HG03575 (cell line): ENCODE data around the gene ABHD8.

Source experiments
- ATAC-seq: cut with Tn5 transposase; IDR thresholded peaks from one replicate; pipeline ENCODE4 v1.9.1; 2021; ENCODE audit not compliant: unreplicated experiment, insufficient number of reproducible peaks, low FRiP score; ENCODE audit errors: extremely low read depth

The ABHD8 gene

GRCh38 chr19:17323964-17324332 is 20.7 kb upstream of the ABHD8 start:
- ATAC-seq, result no peak

- no peak for ATAC-seq
These were observed 20.2 kb upstream of the ABHD8 start for GRCh38 chr19:17323300-17323963.

GRCh38 chr19:17322854-17323253 is 19.6 kb upstream of the ABHD8 start:
- no peak for ATAC-seq

- ATAC-seq, result no peak
These were observed 18.6 kb upstream of the ABHD8 start for GRCh38 chr19:17321655-17322489.

GRCh38 chr19:17320435-17320834 is 17.2 kb upstream of the ABHD8 start:
- ATAC-seq, result no peak

GRCh38 chr19:17319473-17320238 is 16.4 kb upstream of the ABHD8 start:
- no peak for ATAC-seq

DNA sequence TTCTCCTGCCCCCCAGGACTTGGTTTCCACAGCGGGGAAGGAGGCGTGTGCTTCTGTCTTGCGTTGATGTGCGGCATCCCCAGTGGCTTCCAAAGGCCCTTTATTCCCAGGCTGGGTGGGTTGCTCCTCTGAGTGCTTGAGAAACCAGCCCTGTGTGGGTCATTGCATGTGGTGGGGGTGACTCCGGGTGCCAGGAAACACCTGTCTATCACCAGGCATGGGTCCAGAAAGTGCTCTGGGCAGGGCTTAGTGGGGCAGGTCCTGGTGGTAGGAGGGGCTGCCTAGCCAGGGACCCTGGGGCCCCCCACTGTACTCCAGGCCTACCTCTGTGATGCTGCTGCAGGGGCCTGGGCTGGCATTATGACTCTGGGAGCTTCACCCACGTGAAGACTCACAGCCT is 15.7 kb upstream of the ABHD8 start:
- ATAC-seq, result no peak

DNA sequence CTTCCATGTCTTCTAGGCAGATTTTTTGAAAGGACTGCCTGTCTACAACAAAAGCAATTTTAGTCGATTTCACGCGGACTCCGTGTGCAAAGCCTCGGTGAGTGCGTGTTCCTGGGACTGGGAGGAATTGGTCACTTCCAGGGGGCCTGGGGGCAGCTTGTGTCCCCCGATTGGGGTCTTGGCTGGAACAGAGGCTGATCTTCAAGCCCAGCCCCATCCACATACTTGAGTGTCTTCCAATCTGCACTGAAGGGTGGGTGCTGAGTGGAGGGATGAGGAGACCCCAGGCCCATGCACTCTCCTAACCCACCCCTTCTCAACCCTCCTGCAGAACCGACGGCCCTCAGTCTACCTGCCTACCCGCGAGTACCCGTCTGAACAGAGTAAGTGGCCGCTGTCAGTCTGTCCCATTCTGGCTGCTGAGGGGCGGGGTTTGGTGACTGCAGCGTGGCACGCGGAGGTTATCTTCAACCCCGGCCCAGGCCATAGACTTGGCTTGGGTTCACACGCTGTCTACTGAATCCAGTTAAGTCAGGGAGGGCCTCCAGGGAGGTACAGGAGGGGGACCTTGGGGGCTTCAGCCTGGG is 10.9 kb upstream of the ABHD8 start:
- ATAC-seq, result no peak

DNA sequence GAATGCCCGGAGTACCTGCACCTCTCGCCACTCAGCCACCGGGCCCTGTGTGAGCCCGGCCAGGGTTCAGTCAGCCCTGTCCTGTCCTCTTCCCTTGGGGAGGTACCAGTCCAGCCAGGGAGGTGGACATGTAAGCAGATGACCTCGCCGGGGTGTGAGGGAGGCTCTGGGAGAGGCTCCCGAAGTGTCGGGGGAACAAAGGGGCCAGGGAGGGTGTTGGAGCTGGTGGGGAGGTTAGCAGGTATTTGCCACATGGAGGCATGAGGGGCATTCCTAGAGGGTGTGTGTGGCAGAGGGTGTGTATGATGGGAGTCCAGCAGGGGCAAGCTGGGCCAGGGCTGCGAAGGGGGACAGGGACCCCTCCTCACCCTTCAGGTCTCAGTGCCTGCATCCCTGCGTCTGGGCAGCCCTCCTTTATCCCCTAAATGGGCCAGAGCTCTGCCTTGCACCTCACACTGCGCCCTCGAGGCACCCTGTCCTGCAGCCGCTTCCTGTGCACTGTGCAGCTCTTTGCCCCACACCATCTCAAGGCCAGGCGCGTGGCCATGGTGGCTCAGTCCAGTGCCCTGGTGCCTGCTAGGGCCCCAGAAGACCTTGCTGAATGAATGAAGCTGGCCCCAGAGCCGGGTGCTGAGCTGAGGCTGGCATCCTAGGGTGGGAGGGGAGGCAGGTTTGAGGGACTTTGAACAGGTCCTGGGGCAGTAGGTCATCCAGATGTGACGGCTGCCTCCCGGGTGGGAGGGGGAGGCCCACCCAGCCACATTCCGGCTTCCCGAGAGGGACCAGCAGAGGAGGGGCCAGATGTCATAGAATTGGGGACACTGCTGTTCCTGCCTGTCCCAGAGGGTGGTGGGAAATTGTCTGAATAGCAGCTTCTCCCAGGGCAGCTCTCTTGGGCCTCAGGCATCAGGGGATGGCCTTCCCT is 9.2 kb upstream of the ABHD8 start:
- no peak for ATAC-seq

DNA sequence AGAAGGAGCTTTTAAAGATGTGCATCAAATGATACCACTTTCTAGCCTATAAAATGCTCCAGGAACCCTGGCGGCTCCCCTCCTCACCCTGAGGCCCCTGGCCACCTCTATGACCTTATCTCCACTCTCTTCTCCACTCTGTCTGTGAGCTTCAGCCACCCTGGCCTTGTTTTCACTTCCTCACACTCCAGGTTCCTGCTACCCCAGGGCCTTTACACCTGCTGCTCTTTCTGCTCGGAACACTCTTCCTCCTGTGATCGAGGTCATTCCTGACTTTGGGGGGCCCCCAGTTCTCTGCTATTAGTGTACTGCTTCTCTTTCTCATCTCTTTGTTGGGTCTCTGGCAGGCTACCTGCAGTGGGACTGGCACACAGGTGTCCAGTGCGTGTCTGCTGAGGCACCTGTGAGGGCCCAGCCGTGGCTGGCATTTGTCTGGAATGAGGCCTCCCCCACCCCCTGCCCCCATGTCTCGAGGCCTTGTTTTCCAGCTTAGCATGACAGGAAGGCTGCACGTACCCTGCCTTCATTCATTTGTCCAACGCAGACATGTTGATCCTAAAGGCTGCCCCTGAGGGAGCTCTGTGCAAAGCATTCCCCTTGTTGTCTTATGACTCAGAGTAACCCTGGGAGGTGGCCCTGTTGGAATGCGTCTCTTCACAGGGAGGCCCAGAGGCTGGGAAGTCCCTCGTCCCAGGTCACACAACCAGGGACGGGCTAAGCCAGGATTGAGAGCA is 8.4 kb upstream of the ABHD8 start:
- ATAC-seq, result no peak

DNA sequence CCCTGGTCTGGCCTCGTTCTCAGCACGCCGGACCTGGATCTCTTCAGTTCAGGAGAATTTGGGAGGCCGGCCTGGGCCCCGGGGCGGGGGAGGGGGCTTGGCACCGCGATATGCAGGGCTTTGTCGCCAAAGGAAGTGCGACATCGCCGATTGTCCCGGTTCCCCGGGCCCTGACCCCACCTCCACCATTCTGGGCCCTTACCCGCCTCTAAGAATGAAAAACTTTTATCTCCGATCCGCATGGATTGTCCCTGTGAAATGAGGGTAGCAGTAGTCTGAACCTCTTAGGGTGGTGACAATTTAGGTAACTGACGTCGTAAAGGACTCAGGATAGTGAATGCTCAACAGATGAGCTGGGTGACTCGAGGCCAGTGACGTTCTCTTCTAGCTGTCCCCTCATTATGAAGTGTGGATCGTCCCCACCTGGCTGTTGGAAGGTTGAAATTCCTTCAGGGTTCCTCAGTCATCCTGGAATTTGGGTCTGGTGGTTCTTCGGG is 6.8 kb upstream of the ABHD8 start:
- no peak for ATAC-seq

DNA sequence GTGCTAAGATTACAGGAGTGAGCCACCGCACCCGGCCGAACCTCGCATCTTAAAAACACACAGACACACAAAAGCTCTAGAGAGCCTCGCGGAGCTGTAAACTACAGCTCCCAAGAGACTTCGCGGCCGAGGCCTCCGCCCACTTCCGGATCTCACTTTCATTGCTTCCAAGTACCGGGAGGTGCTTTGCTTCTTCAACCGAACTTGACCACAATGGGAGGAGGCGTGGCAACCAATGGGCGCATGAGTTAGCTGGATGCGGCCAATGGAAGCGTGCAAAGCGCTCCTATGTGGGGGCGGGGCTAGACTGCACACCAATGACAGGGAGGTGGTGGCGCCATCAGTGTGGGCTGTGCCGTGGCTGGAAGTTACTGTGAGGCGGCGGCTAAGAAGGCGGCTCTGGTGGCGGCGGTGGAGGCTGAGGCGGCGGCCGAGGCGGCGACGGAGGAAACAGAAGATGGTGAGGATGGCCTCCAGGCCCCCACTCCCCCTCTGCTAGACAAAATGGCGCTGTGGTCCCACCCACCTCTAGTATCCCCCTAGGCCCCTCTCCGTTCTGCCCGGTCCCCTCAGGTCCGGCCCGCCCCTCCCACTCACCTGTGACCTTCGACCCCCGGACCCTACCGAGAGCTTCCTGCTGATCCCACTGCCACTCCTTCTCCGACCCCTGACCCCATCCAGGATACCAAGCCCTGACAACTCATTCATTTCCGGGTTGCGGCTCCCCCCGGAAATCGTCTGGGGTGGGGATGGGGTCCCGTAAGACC is 6.2 kb upstream of the ABHD8 start, which contains the start of gene DDA1:
Gene DDA1, plus strand, starts transcription at position 366 of the 767 bp plus-strand sequence. Its CDS starts 92 bp downstream, at position 458.
- no peak for ATAC-seq

DNA sequence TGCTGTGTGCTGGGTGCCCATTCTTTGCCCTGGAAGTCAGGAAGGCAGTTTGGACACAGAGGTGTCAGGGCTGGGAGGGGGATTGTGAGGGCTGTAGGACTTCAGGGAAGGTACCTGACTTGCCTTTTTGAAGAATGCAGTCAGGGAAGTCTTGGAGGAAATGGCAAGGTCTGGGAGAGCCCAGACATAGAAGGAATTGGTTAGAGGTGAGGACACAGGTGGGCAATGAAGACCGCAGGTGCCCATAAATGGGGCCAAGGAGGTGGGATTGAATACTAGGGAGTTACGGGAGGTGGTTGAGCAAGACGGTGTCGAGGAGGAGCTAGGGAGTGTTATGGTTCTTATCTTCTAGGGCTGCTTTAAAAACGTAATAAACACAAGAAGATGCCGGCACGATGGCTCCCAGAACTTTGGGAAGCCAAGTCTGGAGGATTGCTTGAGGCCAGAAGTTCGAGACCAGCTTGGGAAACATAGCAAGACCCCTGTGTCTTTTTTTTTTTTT is 4.7 kb upstream of the ABHD8 start:
- no peak for ATAC-seq

- no peak for ATAC-seq
These were observed 3.1 kb upstream of the ABHD8 start for GRCh38 chr19:17306285-17306714.

- ATAC-seq, result peak; percentile 34
These were observed 2.5 kb upstream of the ABHD8 start, which contains the start of gene MRPL34 for GRCh38 chr19:17305517-17306284. MRPL34 (plus strand) TSS chr19:17305872; CDS start chr19:17305893, 21 bp downstream.

DNA sequence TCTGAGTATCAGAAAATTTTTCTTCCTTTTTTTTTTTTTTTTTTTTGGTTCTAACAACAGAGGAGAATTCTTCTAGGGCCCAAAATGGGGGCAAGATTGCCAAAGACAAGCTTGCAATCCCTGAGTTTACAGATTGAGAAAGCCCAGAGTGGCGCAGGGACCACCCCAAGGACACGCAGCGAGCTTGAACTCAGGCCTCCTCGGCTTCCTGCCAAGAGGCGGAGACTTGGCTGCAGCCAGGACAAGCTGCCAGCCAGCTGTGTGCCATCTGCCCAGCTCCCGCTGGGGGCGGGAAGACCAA is 1.9 kb upstream of the ABHD8 start:
- no peak for ATAC-seq
